Mesothelial cell of epicardium (in vitro differentiated cells): ENCODE results near the gene VWC2L. TPM values are rescaled to one million over a fixed set of nuclear protein-coding genes. Genes with fewer than 3 reads are reported as not detected.

Source experiments
- DNase-seq, 2 experiments: peaks; one replicate each; pipeline ENCODE4 v3.0.0; 2021; ENCODE audit warnings: low spot score in 2 of 2; ENCODE audit not compliant: unreplicated experiment in 2 of 2
- H3K27ac Mint-ChIP-seq: 2 replicates; pipeline ENCODE4 v1.8.0; 2021; ENCODE audit warnings: mixed read lengths
- H3K27me3 Mint-ChIP-seq: 2 replicates; pipeline ENCODE4 v1.8.0; 2021; ENCODE audit warnings: low read depth, mixed read lengths
- H3K36me3 Mint-ChIP-seq: 2 replicates; pipeline ENCODE4 v1.8.0; 2021; ENCODE audit warnings: mixed read lengths
- H3K4me1 Mint-ChIP-seq: 2 replicates; pipeline ENCODE4 v1.8.0; 2021; ENCODE audit warnings: mixed read lengths
- H3K4me3 Mint-ChIP-seq: 2 replicates; pipeline ENCODE4 v1.8.0; 2021; ENCODE audit warnings: mild to moderate bottlenecking, moderate library complexity, mixed read lengths
- H3K9me3 Mint-ChIP-seq: 2 replicates; pipeline ENCODE4 v1.8.0; 2021; ENCODE audit warnings: mixed read lengths
- total RNA-seq: library from RNA; stranded (reverse); gene quantifications from 3 replicates; pipeline ENCODE4 v1.2.1, GENCODE V29; 2021
- TF ChIP-seq, protein P1 (sequence below): fragments of 200-600 bp; sonication (generic); IDR thresholded peaks from one replicate; pipeline ENCODE4 v1.5.0; 2021; ENCODE audit warnings: antibody characterized with exemption; ENCODE audit not compliant: unreplicated experiment

Gene VWC2L
- total RNA-seq, 1 donor from 2014 or later: not detected

- DNase-seq: no peak
- TF ChIP-seq, protein P1, sequence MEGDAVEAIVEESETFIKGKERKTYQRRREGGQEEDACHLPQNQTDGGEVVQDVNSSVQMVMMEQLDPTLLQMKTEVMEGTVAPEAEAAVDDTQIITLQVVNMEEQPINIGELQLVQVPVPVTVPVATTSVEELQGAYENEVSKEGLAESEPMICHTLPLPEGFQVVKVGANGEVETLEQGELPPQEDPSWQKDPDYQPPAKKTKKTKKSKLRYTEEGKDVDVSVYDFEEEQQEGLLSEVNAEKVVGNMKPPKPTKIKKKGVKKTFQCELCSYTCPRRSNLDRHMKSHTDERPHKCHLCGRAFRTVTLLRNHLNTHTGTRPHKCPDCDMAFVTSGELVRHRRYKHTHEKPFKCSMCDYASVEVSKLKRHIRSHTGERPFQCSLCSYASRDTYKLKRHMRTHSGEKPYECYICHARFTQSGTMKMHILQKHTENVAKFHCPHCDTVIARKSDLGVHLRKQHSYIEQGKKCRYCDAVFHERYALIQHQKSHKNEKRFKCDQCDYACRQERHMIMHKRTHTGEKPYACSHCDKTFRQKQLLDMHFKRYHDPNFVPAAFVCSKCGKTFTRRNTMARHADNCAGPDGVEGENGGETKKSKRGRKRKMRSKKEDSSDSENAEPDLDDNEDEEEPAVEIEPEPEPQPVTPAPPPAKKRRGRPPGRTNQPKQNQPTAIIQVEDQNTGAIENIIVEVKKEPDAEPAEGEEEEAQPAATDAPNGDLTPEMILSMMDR: no peak
- Mint-ChIP-seq H3K4me3 (no peak overlapping the region), H3K4me1 (peaks cover 14% of the 10 kb centered on the region), H3K9me3 (peaks cover 22% of the 10 kb centered on the region), H3K36me3 (peaks cover 3% of the 10 kb centered on the region), H3K27ac (no peak overlapping the region), H3K27me3 (no peaks in the 10 kb centered on the region)
Observed at GRCh38 chr2:214565246-214565645, 154.4 kb downstream of the VWC2L start.

DNA sequence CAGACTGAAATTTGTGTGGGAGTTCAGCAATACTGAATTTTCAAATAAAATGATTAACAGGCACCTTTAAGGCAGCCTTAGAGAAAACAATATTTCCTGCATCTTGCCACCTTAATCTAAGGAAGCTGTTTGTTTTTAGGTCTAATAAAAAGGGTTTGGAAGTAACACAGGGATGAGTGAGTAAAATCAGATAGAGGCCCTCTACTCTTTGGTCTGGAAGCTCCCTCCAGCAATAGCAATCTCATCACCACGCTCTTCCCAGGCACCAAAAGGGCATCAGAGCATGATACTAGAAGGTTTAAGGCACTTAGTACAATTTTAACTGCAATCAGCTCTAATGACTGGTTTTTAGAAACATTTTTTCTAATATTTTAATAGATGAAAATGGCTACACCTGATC is 155.6 kb downstream of the VWC2L start:
- H3K4me1 Mint-ChIP-seq: peaks cover 14% of the 10 kb centered on the region
- H3K4me3 Mint-ChIP-seq: no peak overlapping the region
- H3K27me3 Mint-ChIP-seq: no peaks in the 10 kb centered on the region
- peaks cover 22% of the 10 kb centered on the region for H3K9me3 Mint-ChIP-seq
- DNase-seq: no peak
- no peak overlapping the region for H3K27ac Mint-ChIP-seq
- TF ChIP-seq, protein P1: no peak
- peaks cover 3% of the 10 kb centered on the region for H3K36me3 Mint-ChIP-seq

GRCh38 chr2:214569419-214570035 is 158.7 kb downstream of the VWC2L start:
- H3K27ac Mint-ChIP-seq: no peak overlapping the region
- H3K4me1 Mint-ChIP-seq: peaks cover 14% of the 10 kb centered on the region
- H3K9me3 Mint-ChIP-seq: peaks cover 4% of the 10 kb centered on the region

GRCh38 chr2:214574084-214574781 is 163.4 kb downstream of the VWC2L start:
- H3K9me3 Mint-ChIP-seq: no peaks in the 10 kb centered on the region
- peaks cover 15% of the 10 kb centered on the region for H3K4me1 Mint-ChIP-seq
- H3K4me3 Mint-ChIP-seq: no peak overlapping the region
- TF ChIP-seq, protein P1: no peak
- H3K36me3 Mint-ChIP-seq: no peaks in the 10 kb centered on the region
- no peak for DNase-seq
- H3K27ac Mint-ChIP-seq: no peak overlapping the region
- H3K27me3 Mint-ChIP-seq: no peaks in the 10 kb centered on the region

More at GRCh38 chr2:214569419-214570035, 158.7 kb downstream of the VWC2L start:
- Mint-ChIP-seq H3K4me3 (no peak overlapping the region), H3K27me3 (no peaks in the 10 kb centered on the region), H3K36me3 (peaks cover 3% of the 10 kb centered on the region)
- TF ChIP-seq, protein P1: no peak
- no peak for DNase-seq

- Mint-ChIP-seq H3K27me3 (no peaks in the 10 kb centered on the region), H3K27ac (no peak overlapping the region), H3K4me1 (peaks cover 15% of the 10 kb centered on the region), H3K4me3 (no peak overlapping the region), H3K9me3 (no peaks in the 10 kb centered on the region), H3K36me3 (no peaks in the 10 kb centered on the region)
- no peak for DNase-seq
- TF ChIP-seq, protein P1: no peak
Observed at GRCh38 chr2:214575030-214575429, 164.2 kb downstream of the VWC2L start.
